Endometrium (tissue), 2 donors: ENCODE measurements around the gene PRR7.

Experiments used
- FAIRE-seq: peaks from 2 replicates; lab custom pipeline; 2012; peaks lifted over from hg19 to GRCh38; lab: Jason Lieb, UNC
- donor health status: control.
- donor health status: control.

Gene PRR7

DNA sequence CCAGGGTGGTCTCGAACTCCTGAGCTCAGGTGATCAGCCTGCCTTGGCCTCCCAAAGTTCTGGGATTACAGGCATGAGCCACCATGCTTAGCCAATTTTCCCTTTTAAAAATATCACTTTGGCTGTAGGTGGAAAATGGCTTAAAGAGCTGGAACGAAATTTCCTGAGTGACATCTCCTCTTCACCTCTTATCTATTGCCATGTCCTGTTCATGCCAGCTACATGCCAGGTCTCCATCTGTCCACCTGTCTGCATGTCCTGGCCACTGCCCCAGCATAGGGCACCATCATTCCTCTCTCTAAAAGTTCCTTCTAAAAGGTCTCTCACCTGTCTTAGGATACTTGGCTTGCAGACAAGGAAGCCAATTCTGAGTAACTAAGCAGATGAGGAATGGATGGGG is 22.9 kb upstream of the PRR7 start:
- FAIRE-seq, result no peak

DNA sequence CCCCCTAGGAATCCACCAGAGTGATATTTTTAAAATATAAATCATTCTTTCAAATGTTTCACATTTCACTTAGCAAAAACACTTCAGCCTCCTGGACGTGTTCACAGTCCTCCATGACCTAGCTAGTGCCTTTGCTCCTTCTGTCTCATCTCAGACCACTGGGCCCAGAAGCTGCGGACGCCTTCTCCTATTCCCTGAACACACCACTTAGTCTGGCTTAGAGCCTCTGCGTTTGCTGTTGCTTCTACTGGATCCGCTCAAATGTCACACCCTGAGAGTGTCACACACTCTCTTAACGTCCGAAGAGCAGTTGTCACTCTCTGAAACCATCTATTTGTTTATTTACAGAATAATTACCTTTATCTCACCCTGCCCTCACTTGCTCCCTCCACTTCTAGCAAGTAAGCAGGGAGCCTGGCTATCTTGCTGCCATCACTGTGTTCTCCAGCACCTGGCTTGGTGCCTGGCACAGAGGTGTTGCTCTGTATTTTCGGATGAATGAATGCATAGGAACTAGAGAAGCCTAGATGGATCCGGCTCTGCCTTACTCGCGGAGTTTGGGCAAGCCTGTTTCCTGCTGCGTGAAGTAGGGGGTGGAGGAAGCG is 21.3 kb upstream of the PRR7 start:
- FAIRE-seq, result no peak

DNA sequence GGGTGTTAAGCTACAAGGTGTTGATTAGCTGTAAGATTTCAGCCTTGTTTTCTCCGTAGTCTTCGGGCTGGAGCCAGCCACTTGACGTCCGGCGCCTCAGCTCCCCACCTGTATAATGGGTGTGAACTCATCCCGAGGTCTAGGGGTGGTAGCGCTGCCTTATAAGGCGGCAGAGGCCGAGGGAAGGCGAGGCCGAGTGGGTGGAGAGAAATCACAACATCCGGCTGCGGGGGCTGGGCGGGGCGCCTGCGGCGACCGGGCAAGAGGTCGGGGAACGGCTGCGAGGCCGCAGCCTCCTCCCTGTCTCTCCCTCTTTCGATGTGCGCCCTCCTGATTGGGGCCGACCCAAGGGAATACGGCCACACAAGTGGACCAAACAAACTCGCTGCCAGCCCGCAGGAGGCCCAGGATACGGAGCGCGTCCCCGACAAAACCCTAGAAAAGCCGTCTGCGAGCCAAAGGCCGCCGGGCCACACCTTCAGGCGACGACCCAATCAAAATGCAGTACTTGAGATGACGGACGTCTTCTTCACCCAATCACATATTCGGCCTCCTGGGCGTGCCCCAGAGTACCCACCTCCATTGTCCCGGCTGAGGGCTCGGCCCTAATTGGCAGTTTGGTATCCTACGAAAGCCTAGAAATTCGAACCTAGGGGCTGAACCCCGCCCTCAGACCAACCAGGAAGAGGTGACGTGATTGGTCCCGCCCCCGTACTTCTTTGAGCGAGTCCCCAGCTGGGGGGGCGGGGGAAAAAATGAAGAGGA is 20.6 kb upstream of the PRR7 start:
- FAIRE-seq, result peak; percentile 98

DNA sequence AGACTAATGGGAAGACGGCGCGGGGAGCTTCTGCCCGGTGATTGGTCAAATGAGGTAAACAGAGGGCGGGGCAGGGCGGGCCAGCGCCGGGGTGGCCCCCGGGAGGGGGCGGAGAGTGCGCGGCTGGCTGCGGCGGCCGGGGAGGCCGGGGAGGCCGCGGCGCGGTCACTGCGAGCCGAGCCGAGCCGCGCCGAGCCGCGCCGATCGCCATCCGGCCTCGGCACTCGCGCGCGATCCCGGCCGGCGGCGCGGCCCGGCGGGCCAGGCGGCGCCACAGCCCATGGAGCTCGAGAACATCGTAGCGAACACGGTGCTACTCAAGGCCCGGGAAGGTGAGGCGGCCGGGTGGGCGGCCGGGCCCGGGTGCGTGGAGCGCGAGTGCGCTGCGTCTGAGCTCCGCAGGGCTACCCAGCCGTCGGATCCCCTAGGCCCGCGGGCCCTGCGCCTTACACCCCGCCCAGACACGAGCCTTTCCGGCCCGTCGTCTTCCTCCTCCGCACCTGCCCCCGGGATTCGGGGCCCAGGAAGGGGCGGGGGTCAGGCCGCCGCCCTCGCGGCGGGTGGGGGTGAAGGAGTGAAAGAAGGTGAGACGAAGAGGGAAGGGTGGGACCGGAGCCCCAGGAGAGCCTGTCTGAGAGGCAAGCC is 19.9 kb upstream of the PRR7 start, which contains the start of gene GRK6:
TSS of gene GRK6 (plus strand) at position 111 of the 645 bp plus-strand sequence. CDS start at position 281, 170 bp downstream.
- no peak for FAIRE-seq

DNA sequence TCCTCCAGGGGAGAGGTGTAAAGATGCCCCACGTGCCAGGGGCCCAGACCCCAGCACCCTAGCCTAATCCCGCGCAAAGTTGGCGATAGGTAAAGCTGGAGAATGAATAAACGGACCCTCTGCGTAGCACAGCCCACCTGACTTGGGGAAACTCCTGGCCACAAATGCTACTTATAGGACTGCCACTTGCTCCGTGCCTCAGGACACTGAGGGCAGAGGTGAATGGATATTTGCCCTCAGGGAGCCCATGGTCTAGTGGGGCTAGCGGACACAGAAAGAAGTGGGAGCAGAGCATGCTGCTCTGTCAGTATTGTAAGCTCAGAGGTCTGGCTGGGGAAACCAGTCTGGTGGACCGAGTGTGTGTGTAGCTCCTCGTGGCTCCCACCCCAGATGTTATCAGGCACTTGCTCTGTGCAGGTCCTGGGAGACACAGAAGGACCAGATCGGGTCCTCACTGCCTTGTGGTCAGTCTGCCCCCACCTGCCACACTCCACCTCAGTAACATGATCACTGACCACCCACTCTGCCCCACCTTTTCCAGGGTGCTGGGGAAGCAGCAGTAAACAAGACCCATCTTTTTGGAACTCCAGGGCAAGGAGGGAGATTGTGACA is 19.3 kb upstream of the PRR7 start:
- no peak for FAIRE-seq

DNA sequence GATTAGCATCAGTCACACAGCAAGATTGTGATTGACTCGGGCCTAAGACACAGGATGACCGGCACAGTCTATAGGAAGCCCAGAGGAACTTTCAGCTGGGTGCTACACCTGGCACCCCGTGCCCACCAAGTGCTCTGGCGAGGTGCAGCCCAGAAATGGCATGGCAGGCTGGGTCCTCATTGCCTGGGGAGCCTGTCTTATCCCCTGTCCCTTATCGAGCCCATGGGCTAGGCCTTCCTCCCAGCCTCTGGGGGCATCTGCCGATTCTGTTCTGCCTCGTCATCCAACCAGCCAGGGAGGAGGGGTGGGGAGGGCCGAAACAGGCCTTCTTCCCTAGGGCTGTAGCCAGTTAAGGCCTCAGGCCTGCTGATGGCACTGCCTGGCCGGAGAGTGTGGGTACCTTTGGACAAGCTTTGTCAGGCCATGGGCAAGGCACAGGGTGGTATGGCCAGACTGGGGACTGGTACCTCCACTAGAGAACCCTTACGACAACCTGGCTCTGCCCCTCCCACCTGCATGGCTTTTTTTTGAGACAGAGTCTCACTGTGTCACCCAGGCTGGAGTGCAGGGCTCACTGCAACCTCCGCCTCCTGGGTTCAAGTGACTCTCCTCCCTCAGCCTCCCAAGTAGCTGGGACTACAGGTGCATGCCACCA is 18.6 kb upstream of the PRR7 start:
- no peak for FAIRE-seq

DNA sequence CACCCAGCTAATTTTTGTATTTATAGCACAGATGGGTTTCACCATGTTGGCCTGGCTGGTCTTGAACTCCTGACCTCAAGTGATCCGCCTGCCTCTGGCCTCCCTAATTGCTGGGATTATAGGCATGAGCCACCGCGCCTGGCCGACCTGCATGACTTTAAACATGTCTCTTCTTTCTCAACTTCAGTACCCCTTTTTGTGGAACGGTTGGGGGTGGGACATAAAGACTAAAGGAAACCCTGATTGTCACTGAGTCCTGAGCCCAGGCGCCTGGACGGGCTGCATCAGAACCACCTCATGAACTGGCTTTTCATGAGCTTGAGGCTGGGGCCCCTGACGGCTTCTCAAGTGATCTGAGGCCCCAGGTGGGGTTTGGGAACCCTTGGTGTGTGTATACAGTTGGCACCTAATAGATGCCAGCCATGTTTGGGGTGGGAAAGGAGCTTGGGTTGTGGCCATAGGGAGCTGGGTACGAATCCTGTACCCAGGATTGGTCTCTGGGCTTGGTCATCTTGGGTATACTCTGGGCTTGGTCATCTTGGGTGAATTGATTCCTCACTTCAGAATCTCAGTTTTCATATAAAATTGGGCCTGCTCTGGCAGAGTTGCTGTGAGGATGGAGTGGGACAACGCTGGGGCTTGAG is 17.9 kb upstream of the PRR7 start:
- no peak for FAIRE-seq

DNA sequence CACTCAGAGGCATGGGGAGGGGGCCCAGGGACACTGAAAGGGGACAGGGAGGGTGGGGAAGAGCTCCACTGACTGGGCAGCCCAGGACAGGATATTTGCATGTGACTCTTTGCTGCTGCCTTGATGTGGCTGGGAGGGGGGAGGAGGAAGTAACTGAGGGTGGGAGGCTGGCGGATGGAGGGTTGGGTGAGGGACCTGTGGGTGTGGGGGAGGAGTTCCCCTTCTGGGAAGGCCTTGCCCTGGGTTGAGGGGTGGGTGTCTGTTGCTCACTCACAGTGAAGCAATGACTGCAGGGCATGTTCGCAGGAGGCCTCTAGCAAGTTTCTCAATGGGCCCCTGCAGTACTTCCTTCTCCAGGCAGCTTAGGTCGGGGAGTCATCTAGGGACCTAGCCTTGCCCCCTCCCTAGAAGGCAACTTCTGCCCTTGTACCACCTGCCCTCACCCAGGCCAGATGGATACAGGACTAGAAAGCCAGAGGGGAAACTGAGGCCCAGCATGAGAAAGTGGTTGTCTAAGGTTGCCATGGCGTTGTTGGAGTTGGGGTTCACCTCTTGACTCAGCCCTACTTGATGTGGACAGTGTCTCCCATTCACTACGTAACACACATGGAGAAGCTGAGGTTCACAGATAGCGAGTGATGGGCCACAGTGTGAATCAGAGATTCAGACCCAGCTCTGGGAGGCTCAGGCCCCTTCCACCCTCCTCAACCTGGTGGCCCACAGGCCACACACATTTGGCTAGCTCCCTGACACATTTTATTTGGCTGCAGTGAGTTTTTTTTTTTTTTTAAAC is 17.2 kb upstream of the PRR7 start:
- FAIRE-seq, result no peak

DNA sequence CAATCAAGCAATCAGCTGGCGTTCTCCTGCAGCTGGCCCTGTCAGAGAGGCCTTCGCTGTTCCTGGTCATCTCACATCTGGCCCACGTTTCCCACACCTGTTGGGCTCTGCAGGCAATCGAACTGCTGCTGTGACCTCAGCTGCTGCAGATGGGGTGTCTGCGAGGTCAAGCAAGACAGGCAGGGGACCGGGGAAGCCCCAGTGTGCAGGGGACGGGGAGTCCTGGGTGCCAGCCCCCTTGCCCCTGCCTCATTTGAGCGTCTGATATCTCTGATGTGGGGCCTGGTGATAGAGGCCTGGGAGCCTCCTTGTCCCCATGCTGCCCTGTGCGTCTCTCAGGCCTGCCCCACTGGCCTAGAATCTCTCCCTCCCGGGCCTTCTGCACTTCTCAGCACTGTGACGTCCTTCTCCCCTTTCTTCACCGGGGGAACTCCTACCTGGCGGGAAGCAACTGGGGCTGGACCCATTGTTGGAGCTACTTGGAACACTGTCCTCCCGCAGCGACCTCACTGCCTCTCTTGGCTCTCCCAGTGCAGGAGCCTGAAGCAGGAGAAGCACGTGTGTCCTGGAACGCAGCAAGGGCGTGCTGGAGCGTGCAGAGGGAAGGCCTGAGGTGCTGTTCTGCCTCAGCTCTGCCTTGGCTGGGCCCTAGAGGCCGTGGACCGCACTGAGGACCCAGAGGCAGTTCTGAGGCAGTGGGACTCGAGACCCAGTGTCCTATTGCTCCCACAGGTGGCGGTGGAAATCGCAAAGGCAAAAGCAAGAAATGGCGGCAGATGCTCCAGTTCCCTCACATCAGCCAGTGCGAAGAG is 16.3 kb upstream of the PRR7 start:
- no peak for FAIRE-seq

DNA sequence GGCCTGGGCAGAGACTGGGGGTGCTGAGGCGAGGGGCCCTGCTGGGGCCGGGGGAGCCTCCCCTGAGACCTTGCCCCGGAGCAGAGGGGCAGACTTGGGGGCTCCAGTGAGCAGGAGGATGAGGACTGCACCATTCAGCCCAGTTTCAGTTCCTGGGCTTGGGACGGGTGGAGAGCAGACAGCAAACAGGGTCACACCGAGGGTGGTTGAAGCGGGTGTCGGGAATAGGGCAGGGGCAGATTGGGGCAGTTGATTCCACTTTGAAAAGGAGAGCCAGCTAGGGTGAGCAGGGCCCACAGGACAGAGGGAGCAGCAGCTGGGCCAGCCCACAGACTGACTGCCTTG is 15.7 kb upstream of the PRR7 start:
- FAIRE-seq, result no peak

DNA sequence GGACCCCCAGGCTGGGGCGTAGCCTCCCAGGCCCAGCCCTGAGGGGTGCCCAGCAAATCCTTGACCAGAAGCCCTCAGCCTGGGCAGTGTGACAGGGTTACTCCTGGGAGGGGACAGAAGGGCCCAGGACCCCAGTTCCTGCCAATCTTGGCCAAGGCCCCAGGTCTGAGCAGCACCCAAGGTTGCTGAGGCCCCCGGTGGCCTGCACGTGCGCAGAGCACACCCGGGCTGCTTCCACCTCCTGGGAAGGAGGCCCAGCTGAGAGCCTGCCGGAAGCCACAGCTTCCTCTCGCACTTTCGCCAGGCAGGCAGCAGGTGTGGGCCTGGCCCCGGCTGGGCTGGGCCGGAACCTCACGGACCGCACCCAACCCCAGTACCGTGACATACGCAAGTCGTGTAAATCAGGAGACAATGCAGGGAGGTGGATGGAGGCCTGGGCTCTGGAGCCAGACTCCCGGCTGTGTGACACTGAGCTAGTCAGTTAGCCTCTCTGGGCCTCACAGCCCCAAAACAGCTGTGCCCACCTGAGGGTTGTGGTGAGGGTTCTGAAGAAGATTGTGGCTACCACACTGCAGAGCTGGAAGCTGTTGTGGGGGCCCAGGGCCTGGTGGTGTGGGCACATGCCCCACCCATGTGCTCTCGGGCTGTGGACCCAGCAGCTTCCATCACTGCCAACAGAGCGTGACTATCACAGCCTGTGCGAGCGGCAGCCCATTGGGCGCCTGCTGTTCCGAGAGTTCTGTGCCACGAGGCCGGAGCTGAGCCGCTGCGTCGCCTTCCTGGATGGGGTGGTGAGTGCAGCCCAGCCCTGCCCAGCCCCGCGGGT is 15.1 kb upstream of the PRR7 start:
- FAIRE-seq, result no peak

DNA sequence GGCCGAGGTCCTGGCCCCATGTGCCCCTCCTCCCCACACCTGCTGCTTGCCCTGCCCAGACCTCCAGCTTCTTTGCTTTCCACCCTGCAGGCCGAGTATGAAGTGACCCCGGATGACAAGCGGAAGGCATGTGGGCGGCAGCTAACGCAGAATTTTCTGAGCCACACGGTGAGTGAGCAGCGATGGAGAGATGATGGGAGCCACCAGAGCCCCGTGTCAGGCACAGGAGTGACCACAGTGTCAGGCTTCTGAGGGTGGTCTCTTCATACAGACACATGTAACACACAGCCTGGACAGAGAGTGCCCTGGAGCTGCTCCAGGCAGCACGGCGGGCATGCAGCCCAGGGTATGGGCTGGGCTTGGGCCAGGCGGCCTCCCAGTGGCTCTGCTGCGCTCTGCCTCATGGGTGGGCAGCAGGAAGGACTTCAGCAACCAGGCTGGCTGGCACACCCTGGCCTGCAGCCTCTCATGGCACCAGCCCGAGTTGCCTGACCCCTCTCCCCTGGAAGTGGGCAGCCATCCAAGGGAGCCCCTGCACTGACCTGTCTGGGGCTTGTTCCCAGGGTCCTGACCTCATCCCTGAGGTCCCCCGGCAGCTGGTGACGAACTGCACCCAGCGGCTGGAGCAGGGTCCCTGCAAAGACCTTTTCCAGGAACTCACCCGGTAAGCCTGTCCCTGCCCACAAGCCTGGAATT is 14.3 kb upstream of the PRR7 start:
- FAIRE-seq, result no peak

DNA sequence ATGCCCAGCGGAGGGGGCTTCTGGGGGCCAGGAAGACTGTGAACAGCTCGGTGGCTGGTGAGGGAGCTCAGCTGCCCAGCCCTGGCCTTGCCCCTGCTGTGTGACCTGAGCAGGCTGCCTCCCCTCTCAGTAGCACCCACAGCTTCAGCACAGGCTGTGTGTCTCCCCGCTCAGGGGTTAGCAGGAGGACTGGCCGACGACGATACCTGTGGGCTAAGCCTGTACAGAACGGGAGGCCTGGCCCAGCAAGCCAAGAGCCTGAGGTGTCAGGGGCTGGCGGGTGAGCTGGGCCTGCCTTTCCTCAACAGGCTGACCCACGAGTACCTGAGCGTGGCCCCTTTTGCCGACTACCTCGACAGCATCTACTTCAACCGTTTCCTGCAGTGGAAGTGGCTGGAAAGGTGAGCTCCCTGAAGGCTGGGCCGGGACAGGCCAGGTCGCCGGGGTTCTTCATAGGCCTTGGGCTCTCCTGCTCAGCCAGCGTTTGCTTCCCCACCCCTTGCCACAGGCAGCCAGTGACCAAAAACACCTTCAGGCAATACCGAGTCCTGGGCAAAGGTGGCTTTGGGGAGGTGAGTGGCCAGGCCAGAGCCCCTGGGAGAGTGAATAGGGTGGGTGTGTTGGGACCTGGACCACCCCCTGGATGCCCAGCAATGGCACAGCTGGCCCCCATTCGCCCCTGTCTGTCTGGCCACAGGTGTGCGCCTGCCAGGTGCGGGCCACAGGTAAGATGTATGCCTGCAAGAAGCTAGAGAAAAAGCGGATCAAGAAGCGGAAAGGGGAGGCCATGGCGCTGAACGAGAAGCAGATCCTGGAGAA is 13.6 kb upstream of the PRR7 start:
- no peak for FAIRE-seq

DNA sequence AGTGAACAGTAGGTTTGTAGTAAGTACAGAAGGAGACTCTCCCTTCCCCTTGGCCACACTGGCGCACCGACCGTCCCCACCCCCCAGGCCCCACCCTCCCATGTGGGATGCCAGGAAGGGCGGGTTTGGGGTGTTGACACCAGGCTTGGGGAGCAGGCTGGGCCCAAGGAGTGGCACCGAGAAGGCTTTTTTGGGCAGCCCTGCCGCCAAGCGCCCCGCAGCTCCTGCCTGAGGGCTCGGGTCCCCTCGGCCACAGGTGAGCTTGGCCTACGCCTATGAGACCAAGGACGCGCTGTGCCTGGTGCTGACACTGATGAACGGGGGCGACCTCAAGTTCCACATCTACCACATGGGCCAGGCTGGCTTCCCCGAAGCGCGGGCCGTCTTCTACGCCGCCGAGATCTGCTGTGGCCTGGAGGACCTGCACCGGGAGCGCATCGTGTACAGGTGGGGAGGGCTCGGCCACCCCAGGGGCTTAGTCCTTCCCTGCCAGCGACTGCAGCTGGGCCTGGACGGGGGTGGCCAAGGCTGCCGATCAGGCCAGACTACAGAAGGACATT is 12.9 kb upstream of the PRR7 start:
- no peak for FAIRE-seq

DNA sequence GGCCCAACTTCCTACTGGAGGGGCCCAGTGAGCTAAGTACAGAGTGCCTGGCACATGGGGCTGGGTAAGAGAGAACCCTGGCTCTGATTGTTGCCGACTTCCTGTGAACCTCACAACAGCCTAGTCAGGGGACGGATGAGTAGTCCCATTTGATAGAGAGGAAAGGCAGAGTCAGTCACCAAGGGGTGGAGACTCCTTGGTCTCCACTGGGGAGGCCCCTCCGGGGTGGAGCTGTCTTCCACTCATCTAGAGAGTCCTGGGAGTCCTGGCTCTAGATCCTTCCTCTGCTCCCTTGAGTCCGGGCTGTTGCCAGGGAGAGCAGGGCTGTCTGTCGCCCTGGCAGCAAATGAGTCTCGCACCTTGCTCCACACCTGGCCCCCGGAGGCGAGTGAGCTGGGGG is 12.2 kb upstream of the PRR7 start:
- FAIRE-seq, result no peak

DNA sequence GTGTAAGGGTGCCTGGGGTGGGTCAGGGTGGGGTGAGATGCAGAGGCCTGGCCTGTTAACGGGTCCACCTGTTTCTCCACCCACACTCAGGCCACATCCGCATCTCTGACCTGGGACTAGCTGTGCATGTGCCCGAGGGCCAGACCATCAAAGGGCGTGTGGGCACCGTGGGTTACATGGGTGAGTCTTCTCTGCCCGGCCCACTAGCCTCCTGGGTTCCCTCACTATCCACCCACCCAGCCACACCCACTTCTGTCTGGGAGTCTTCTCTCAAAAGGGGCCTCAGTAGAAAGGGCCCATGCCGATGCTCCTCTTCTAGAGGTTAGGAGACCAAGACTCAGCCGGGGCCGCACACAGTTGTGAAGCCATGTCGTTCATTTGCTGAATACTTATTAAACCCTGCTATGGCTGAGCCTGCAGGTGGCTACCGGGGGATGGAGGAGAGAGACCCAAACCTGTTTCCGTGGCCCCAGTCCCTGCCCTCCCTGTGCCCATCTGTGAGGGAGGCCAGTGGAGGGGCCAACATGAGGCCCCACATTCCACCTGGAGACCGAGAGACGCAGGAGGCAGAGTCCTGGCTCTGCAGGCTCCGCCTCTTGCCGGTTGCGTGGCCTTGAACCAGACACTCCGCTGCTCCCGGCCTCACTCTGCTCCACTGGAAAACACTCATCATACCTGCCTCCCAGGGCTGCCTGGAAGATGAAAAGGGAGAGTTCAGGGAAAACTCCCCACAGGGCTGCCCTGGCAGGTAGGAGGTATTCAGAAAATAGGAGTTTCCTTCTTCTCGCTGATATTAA is 11.5 kb upstream of the PRR7 start:
- FAIRE-seq, result no peak
